Measurements from ENCODE around the gene CEP135.

DNA sequence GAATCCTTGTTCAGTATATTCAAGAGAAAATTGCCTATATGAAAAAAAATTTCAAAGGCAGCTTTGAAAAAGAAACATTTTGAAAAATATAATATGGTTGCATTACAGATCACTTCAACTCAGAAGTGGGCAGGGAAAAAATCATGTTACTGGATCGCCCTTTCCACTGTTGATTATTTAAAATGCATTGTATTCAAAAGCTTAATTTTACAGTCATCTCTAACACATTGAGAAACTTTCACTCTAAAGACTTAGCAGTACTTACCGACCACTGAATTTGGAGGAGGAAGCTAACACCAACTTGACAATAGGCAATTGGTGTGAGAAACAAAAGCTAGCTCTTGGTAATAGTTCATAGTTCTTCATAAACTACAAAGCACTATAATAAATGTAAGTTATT lies 101.9 kb downstream of the CEP135 start:
- TF ChIP-seq, protein P1, sequence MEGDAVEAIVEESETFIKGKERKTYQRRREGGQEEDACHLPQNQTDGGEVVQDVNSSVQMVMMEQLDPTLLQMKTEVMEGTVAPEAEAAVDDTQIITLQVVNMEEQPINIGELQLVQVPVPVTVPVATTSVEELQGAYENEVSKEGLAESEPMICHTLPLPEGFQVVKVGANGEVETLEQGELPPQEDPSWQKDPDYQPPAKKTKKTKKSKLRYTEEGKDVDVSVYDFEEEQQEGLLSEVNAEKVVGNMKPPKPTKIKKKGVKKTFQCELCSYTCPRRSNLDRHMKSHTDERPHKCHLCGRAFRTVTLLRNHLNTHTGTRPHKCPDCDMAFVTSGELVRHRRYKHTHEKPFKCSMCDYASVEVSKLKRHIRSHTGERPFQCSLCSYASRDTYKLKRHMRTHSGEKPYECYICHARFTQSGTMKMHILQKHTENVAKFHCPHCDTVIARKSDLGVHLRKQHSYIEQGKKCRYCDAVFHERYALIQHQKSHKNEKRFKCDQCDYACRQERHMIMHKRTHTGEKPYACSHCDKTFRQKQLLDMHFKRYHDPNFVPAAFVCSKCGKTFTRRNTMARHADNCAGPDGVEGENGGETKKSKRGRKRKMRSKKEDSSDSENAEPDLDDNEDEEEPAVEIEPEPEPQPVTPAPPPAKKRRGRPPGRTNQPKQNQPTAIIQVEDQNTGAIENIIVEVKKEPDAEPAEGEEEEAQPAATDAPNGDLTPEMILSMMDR (IDR thresholded peaks at IDR 0.05; ENCODE audit: borderline replicate concordance, extremely low read depth, low read length, poor library complexity, severe bottlenecking) = no peak
- TF ChIP-seq EZH2 (IDR thresholded peaks at IDR 0.05; ENCODE audit: borderline replicate concordance, low read depth, low read length, severe bottlenecking) = no peak
